ENCODE results near the gene PRDM8. TPM values are rescaled to one million over a fixed set of nuclear protein-coding genes. Genes with fewer than 3 reads are reported as not detected.
A peak's percentile ranks its signal among the peaks of the same experiment; 100 is the strongest.
"Not testable (repeated sequence)": the region's sequence is repeated elsewhere in the genome, so short reads cannot be mapped to it uniquely, and the experiment has no call there.

PRDM8 gene
- total and polyA plus RNA-seq, 5 experiments from 2014 or later: 0.55 to 11.5 (median 1.8) TPM

DNA sequence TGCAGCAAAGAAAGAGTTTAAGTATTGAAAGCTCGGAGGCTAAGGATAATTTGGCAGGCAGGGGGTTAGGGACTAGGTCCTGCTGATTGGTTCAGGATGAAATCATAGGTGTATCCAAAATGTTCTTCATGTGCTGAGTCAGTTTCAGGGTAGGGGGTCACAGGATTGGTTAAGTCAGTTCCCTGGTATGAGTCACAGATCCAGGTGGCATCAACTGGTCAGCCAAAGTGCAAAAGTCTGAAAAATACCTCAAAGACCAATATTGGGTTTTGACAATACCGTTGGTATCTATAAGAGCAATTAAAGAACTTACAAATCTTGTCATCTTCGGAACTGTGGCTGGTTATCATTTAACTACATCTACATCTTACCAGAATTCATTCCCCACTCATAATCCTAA lies 25.6 kb upstream of the PRDM8 start:
- H3K4me3 Mint-ChIP-seq: peak overlapping the region; percentile 46 to 81 (median 74)
- H3K4me1 Mint-ChIP-seq: peaks cover 20 to 56% (median 48%) of the 10 kb centered on the region in 4 donors
- ATAC-seq (no peak), DNase-seq (no peak)
- no peaks in the 10 kb centered on the region for H3K9me3 Mint-ChIP-seq
- POLR2A ChIA-PET: interaction anchor here (0.7 to 5.1 kb wide), 8 partner anchors 12 to 99 kb away, joined by 3 to 58 read pairs (median 6); no protein-coding TSS in a partner anchor
- H3K27ac Mint-ChIP-seq: peak overlapping the region; percentile 90 to 99 (median 94)
- H3K27me3 Mint-ChIP-seq: no peaks in the 10 kb centered on the region
- H3K36me3 Mint-ChIP-seq: no peaks in the 10 kb centered on the region

DNA sequence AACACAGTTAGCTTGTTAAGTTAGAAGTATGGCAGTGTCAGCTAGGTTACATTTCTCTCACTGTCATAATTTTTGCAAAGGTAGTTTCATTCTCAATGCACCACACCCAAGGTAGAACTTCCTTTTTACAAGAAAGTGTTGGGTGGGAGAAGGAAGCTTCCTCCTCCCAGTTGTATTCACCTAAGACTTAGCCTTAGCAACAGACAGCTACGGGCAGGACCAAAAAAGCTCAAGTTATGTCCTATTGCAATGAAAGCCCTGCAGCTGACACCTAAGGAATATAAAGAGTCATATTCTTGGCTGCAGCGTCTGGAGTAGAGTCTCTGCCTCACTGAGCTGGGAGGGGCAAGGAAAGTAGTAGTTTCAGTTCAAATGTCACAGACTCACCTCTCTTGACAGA lies 25.1 kb upstream of the PRDM8 start:
- ATAC-seq: peak; percentile 26 to 38
- peak overlapping the region; percentile 46 to 81 (median 74) for H3K4me3 Mint-ChIP-seq
- peaks cover 0 to 2% (median 0%) of the 10 kb centered on the region in 9 donors for H3K9me3 Mint-ChIP-seq
- POLR2A ChIA-PET: interaction anchor here (0.7 to 5.1 kb wide), 9 partner anchors 11 to 100 kb away, joined by 3 to 58 read pairs (median 3); partner anchors contain the start of gene PRDM8
- no peaks in the 10 kb centered on the region for H3K27me3 Mint-ChIP-seq
- H3K27ac Mint-ChIP-seq: peak overlapping the region; percentile 90 to 99 (median 94)
- peak in 3 of 10 donors; percentile 26 to 39 (median 37) for DNase-seq
- no peaks in the 10 kb centered on the region for H3K36me3 Mint-ChIP-seq
- peaks cover 20 to 56% (median 48%) of the 10 kb centered on the region in 4 donors for H3K4me1 Mint-ChIP-seq

DNA sequence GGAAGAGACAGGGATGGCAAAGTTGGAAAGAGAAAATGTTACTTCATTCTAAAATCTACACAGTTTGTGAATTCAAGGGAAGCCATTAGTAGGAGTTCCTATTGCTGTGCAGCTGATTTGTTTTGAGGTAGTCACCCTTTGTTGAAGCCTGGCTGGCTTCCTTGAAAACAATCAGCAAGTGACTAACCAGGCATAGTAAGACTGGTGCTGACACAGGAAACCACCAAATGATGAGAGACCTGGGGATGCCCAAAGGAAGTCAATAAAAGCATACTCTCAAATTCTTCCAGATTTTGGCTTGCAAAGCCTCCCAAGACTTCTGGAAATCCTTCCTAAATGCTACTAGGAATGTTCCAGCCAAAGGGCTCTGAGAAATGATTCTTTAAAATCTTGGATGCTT lies 23.9 kb upstream of the PRDM8 start:
- Mint-ChIP-seq H3K4me3 (peak overlapping the region; percentile 21 to 81 (median 74)), H3K9me3 (peaks cover 0 to 2% (median 0%) of the 10 kb centered on the region in 9 donors), H3K27ac (peak overlapping the region; percentile 90 to 99 (median 94)), H3K27me3 (no peaks in the 10 kb centered on the region), H3K36me3 (no peaks in the 10 kb centered on the region), H3K4me1 (peaks cover 20 to 56% (median 48%) of the 10 kb centered on the region in 4 donors)
- peak in 8 of 10 donors; percentile 44 to 75 (median 56) for DNase-seq
- POLR2A ChIA-PET: interaction anchor here (1.0 to 5.1 kb wide), 5 partner anchors 10 to 48 kb away, joined by 3 to 58 read pairs (median 11); no protein-coding TSS in a partner anchor
- peak; percentile 98 to 100 for ATAC-seq

DNA sequence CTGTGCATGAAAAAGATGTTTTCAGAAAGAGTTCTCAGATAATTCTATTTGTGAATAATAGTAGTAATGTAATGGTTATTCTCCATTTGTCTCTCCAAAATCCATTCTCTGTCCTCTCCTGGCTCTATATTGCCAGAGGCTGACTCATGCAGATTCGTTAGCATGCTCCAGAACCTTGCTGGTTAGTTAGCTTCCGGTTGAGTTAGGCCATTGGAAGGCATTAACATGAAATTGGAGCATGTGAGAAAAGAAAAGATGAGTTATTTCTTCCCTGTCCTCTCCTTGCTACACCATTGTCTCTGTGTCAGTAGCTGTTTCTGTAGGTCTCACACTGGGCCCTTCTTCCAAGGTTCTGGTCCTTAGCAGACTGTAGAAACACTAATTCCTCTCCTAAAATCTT lies 23.5 kb upstream of the PRDM8 start:
- POLR2A ChIA-PET: interaction anchor here (1.0 to 5.1 kb wide), 3 partner anchors 10 to 34 kb away, joined by 4 to 58 read pairs (median 14); no protein-coding TSS in a partner anchor
- peak overlapping the region in 7 of 10 donors; percentile 18 to 76 (median 42) for H3K4me3 Mint-ChIP-seq
- DNase-seq (no peak), ATAC-seq (peak; percentile 2 to 12)
- peaks cover 20 to 56% (median 48%) of the 10 kb centered on the region in 4 donors for H3K4me1 Mint-ChIP-seq
- H3K27ac Mint-ChIP-seq: peak overlapping the region; percentile 88 to 99 (median 94)
- H3K36me3 Mint-ChIP-seq: peaks cover 0 to 1% (median 0%) of the 10 kb centered on the region in 3 donors
- peaks cover 0 to 6% (median under 1%) of the 10 kb centered on the region in 9 donors for H3K9me3 Mint-ChIP-seq
- H3K27me3 Mint-ChIP-seq: no peaks in the 10 kb centered on the region

DNA sequence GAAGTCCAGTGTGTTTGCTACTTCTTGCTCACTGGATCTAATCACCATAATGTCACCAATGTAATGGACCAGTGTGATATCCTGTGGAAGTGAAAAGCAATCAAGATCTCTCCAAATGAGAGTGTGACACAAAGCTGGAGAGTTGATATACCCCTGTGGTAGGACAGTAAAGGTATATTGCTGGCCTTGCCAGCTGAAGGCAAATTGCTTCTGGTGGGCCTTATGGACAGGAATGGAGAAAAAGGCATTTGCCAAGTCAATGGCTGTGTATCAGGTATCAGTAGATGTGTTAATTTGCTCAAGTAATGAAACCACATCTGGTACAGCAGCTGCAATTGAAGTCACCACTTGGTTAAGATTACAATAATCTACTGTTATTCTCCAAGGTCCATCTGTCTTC lies 19.5 kb upstream of the PRDM8 start:
- Mint-ChIP-seq H3K9me3 (peaks cover 0 to 17% (median 9%) of the 10 kb centered on the region in 9 donors), H3K4me1 (peaks cover 25 to 55% (median 50%) of the 10 kb centered on the region in 4 donors), H3K27ac (peak overlapping the region in 3 of 10 donors; percentile 3 to 26 (median 5))
- not testable (repeated sequence) for H3K27me3 Mint-ChIP-seq, H3K36me3 Mint-ChIP-seq, ATAC-seq, DNase-seq, H3K4me3 Mint-ChIP-seq
- POLR2A ChIA-PET: interaction anchor here (1.0 kb wide), 1 partner anchor 39 kb away, joined by 4 read pairs; no protein-coding TSS in a partner anchor

DNA sequence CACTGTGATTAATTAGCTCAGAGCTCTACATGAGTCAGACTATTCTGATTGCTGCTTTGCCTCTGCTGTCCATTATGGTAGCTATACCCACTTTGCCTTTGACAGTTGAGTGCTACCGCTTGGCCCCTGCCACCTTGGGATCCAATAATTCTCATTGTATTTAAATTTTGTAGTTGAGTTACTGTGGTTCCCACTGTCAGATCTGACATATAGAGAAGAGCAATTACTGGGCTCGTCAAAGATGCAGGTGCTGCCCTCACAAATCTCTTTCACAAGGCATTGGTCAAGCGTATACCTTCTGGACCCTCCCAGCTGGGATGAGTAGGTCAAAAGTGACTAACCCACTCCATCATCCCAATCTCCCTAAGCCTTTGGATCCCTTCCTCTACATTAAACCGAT lies 18.3 kb upstream of the PRDM8 start:
- H3K27ac Mint-ChIP-seq: peak overlapping the region in 4 of 10 donors; percentile 1 to 50 (median 40)
- H3K27me3 Mint-ChIP-seq: no peaks in the 10 kb centered on the region

DNA sequence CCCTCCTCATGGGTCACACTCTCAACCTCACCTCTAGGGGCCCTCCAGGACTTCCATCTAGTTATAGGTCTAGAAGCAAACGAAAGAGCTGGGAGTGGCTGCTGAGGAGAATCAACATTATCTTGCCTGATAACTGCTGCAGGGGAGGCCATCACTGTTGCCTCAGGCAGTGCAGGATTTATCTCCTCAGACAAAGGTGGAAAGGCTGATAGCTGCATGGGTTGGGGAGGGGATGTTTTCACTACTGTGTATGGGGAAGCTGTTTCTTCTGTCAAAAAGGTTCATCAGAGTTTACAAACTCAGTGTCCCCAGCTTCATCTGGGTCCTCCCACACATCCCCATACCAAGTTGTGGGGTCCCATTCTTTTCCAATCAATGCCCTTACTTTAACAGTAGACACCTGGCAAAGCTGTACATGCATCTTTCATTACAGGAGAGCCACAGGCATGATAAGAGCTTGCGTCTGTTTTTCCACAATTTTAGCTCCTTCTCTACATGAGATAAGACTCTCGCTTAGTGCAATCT lies 17.6 kb upstream of the PRDM8 start:
- H3K27me3 Mint-ChIP-seq: no peaks in the 10 kb centered on the region
- ATAC-seq (no peak), DNase-seq (no peak)
- POLR2A ChIA-PET: interaction anchor here (3.1 kb wide), 1 partner anchor 41 kb away, joined by 9 read pairs; no protein-coding TSS in a partner anchor
- peaks cover 20 to 48% (median 44%) of the 10 kb centered on the region in 4 donors for H3K4me1 Mint-ChIP-seq
- peak overlapping the region in 5 of 10 donors; percentile 46 to 77 (median 60) for H3K27ac Mint-ChIP-seq
- no peak overlapping the region for H3K4me3 Mint-ChIP-seq
- peaks cover 0 to 17% (median 9%) of the 10 kb centered on the region in 9 donors for H3K9me3 Mint-ChIP-seq
- H3K36me3 Mint-ChIP-seq: peaks cover 0 to 9% (median 0%) of the 10 kb centered on the region in 3 donors

More for the DNA sequence above, 18.3 kb upstream of the PRDM8 start:
- H3K36me3 Mint-ChIP-seq: peaks cover 0 to 9% (median 0%) of the 10 kb centered on the region in 3 donors
- H3K4me1 Mint-ChIP-seq: peaks cover 23 to 50% (median 45%) of the 10 kb centered on the region in 4 donors
- peaks cover 0 to 17% (median 9%) of the 10 kb centered on the region in 9 donors for H3K9me3 Mint-ChIP-seq
- DNase-seq (no peak), ATAC-seq (no peak)
- peak overlapping the region in 1 of 10 donors; percentile 4 for H3K4me3 Mint-ChIP-seq
- POLR2A ChIA-PET: interaction anchor here (3.1 kb wide), 1 partner anchor 40 kb away, joined by 9 read pairs; no protein-coding TSS in a partner anchor

DNA sequence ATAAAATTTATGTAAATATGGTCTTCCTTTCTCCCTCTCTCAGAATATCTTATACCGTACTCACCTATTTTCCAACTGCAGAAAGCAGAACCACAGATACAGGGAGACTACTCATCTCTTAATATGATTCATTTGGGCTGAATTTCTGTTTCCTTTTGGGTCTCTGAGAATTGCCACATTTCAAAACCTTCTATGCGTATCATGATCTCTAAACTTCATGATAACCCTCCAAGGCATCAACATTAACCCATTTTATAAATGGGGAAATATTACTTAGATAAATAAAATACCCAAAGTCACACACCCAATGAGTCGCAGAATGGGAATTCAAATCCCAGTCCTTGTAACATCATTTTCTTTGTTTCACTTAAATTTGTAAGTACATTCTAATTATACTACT lies 16.6 kb upstream of the PRDM8 start:
- peak overlapping the region in 5 of 10 donors; percentile 1 to 77 (median 60) for H3K27ac Mint-ChIP-seq
- POLR2A ChIA-PET: interaction anchor here (2.5 to 4.9 kb wide), 3 partner anchors 8 to 42 kb away, joined by 9 to 58 read pairs (median 10); no protein-coding TSS in a partner anchor
- H3K36me3 Mint-ChIP-seq: peaks cover 0 to 9% (median 0%) of the 10 kb centered on the region in 3 donors
- no peak for DNase-seq
- H3K9me3 Mint-ChIP-seq: peaks cover 0 to 17% (median 9%) of the 10 kb centered on the region in 9 donors
- H3K4me1 Mint-ChIP-seq: peaks cover 27 to 49% (median 44%) of the 10 kb centered on the region in 4 donors
- peaks cover 0 to 2% (median 0%) of the 10 kb centered on the region in 5 donors for H3K27me3 Mint-ChIP-seq
- peak overlapping the region in 1 of 10 donors; percentile 1 for H3K4me3 Mint-ChIP-seq
- ATAC-seq: no peak

DNA sequence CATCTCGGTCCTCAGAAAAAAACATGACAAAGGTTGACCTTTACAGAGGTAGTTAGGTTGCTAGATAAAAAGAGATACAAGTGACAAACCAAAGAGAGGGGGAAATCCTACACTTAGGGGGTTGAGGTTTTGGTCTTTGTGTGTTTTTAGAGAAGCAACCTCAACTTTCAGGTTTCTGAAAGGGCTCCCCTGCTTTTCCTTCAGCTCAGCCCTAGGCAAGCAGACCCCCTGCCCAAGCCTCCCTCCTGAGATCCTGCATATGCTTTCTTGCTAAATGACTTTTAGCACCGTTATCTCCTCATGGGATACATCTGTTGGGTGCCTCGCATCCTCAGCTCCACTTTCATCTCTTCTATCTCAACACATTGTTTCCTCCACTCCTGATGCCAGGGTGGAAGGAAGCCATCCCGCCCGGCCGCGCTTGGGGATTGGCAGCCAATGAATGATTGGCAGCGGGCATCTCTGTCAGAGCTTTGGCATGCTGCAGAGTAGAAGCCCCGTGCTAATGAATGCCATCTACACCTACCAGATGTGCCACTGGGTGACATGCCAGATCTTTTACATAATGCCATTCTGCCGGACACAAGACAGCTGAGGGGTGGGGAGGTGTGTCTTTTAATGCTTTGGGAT lies 15.0 kb upstream of the PRDM8 start:
- Mint-ChIP-seq H3K9me3 (peaks cover 0 to 17% (median 9%) of the 10 kb centered on the region in 9 donors), H3K4me3 (peak overlapping the region; percentile 57 to 100 (median 94)), H3K27me3 (peaks cover 0 to 4% (median 0%) of the 10 kb centered on the region in 5 donors), H3K36me3 (peaks cover 0 to 9% (median 0%) of the 10 kb centered on the region in 3 donors), H3K4me1 (peaks cover 31 to 59% (median 54%) of the 10 kb centered on the region in 4 donors), H3K27ac (peak overlapping the region; percentile 35 to 96 (median 84))
- ATAC-seq (peak; percentile 35 to 38), DNase-seq (peak in 4 of 10 donors; percentile 10 to 54 (median 50))
- POLR2A ChIA-PET: interaction anchor here (1.3 to 5.0 kb wide), 9 partner anchors 10 to 109 kb away, joined by 3 to 58 read pairs (median 14); partner anchors contain the start of gene ANTXR2

DNA sequence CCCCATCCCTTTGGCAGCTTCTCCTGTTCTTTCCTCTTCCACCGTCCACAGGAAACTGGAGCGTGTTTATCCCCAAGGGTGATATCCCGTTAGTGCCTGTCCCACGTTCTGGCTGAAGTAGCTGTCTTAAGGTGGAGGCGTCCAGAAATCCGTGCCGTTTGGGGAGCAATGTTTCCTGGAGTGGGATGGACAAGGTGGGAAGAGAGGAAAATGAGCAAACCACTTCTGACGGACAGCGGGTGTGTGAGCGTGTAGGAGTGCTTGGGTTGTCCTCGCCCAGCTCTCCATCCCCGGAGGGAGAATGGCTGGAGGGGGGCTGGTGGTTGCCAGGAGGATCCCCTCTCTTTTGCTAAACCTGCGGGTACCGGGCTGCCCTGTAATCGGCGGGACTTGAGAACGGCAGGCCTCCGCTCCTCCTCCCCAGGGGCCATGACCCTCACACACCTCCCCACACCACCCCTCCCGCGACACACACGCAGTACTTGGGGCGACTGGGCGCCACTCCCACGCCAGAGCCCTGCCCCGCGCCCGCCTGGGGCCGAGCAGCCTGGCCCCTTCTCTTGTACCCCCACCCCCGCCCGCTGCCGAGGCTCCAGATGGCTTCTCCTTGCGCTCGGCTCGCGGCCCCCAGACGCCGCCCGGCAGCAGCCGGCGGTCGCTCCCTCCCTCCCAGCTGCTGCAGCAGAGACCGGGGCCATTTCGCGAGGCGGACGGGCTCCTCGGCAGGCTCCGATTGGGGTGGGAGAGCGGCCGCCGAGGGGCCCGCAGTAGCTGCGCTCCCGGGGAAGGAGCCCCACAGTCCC lies 13.9 kb upstream of the PRDM8 start:
- peaks cover 0 to 10% (median 0%) of the 10 kb centered on the region in 5 donors for H3K27me3 Mint-ChIP-seq
- POLR2A ChIA-PET: interaction anchor here (0.6 to 5.0 kb wide), 12 partner anchors 11 to 1335 kb away, joined by 3 to 58 read pairs (median 6); partner anchors contain the start of gene ANTXR2
- peak overlapping the region; percentile 81 to 98 (median 96) for H3K27ac Mint-ChIP-seq
- peak overlapping the region; percentile 94 to 100 (median 98) for H3K4me3 Mint-ChIP-seq
- H3K36me3 Mint-ChIP-seq: peaks cover 0 to 9% (median 0%) of the 10 kb centered on the region in 3 donors
- DNase-seq: peak in 4 of 10 donors; percentile 22 to 68 (median 30)
- peaks cover 31 to 60% (median 54%) of the 10 kb centered on the region in 4 donors for H3K4me1 Mint-ChIP-seq
- peaks cover 0 to 15% (median 9%) of the 10 kb centered on the region in 9 donors for H3K9me3 Mint-ChIP-seq
- peak; percentile 42 to 60 for ATAC-seq
